SK-MEL-5 (cell line): ENCODE data around the gene SND1. TPM values are rescaled to one million over a fixed set of nuclear protein-coding genes. Genes with fewer than 3 reads are reported as not detected.

Experiments used
- DNase-seq: peaks from one replicate; pipeline ENCODE4 v3.0.0-alpha.2; 2016; ENCODE audit warnings: low read depth, low spot score
- in situ Hi-C: cut with HindIII; loops from 2 replicates; pipeline ENCODE4 v1.10.0; 2016; ENCODE audit warnings: low sequenced_read_pairs, high pct_unique_total_duplicates, low pct_unique_long_range_greater_than_20kb
- total RNA-seq: library from RNA; depleted of rRNA; stranded (reverse); fragments of >200 nt; shearing (Covaris generic); gene quantifications from 2 replicates; pipeline ENCODE4 v1.2.3, GENCODE V29; 2014

SND1 gene
- total RNA-seq, 1 experiment from 2014 or later = 263 TPM

- DNase-seq = peak; percentile 96
- in situ Hi-C loops = no loop called here
Observed at GRCh38 chr7:127751062-127751461, 99.1 kb downstream of the SND1 start.

GRCh38 chr7:127751490-127752448, 99.8 kb downstream of the SND1 start:
- in situ Hi-C loops = no loop called here
- DNase-seq = no peak

- in situ Hi-C loops = no loop called here
Observed at GRCh38 chr7:127752829-127753228, 100.8 kb downstream of the SND1 start.

DNA sequence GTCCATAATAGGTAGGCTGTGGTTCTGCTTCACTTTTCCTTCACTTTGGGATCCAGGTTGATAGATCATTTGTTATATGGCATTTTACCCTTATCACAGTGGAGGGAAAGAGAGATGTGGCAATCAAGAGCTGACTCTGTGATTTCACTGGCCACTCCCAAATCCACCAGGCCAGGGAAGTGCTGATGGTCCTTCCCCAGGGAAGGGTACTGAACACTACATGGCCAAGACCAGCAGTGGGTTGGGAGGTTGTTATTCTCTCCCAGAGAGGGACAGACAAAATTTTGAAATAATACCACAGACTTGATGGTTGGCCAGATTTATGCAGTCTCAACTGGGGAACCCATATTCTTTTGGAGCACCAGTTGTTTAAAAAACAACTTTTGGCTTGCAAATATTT, 102.5 kb downstream of the SND1 start:
- in situ Hi-C loops = no loop called here
- DNase-seq = no peak

More at GRCh38 chr7:127752829-127753228, 100.8 kb downstream of the SND1 start:
- no peak for DNase-seq

- DNase-seq = no peak
- in situ Hi-C loops = no loop called here
Observed at GRCh38 chr7:127755521-127755920, 103.5 kb downstream of the SND1 start.

- no peak for DNase-seq
- in situ Hi-C loops = no loop called here
Observed at GRCh38 chr7:127755965-127756364, 104.0 kb downstream of the SND1 start.

GRCh38 chr7:127758105-127758504, 106.1 kb downstream of the SND1 start:
- no peak for DNase-seq
- in situ Hi-C loops = no loop called here

DNA sequence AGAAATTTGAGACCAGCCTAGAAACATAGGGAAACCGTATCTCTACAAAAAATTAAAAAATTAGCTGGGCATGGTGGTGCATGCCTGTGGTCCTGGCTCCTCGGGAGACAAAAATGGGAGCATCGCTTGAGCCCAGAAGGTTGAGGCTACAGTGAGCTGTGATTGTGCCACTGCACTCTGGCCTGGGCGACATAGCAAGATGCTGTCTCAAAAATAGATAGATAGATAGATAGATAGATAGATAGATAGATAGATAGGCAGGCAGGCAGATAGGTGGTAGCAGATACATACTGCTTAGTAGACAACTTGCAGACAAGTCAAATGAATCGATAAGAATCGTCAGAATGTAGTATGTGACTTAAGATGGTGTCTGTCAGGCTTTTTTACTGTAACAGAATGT, 106.9 kb downstream of the SND1 start:
- in situ Hi-C loops = no loop called here
- DNase-seq = no peak

GRCh38 chr7:127759945-127760421, 108.0 kb downstream of the SND1 start:
- in situ Hi-C loops = no loop called here
- no peak for DNase-seq

DNA sequence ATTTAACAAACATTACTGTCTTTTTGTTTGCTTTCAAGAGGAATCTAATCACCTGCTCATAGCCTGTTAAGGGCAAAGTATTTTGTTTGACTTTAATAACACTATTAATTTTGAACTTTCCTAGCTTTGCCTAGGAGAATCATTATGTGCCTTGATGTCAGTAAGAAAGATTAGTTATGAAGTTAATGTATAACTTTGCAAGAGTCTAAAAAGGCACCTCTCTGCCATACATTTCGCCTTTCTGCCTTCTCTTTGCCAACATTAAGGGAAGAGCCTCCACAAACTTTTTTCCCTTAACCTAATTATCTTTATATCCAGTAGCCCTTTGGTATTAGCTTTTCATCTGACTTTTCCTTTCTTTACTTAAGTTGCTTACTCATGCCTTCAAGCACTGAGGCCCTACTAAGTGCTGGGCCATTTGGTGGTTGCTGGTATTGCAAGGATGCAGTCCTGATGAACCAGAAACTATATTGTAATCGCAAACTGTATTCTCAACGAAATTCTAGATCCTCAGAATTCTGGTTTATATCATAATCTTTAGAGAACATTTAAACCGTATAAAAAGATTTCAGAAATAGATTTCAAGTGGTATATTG, 108.5 kb downstream of the SND1 start:
- in situ Hi-C loops = no loop called here
- no peak for DNase-seq

GRCh38 chr7:127761196-127761595, 109.2 kb downstream of the SND1 start:
- DNase-seq = no peak
- in situ Hi-C loops = no loop called here

GRCh38 chr7:127764681-127765080, 112.7 kb downstream of the SND1 start:
- DNase-seq = no peak
- in situ Hi-C loops = no loop called here

DNA sequence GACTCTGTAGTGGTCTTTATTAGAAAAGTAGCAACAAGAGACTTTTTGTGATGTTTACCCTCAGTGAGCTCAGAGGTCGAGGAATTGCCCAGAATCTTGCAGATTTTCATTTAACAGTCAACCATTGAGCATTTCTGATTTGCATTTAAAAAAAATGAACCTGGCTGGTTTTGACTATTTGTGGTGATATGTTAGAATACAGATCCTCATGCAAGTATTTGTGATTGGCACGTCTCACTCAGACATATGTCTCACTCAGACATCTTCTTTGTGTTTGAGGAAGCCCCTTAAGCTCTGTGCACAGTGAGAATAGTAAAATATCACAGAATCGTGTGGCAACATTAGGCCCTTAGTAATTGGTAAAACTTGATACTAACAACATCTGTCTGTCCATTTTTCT, 113.2 kb downstream of the SND1 start:
- in situ Hi-C loops = no loop called here
- no peak for DNase-seq

- DNase-seq = no peak
Observed at GRCh38 chr7:127766831-127767459, 115.0 kb downstream of the SND1 start.

DNA sequence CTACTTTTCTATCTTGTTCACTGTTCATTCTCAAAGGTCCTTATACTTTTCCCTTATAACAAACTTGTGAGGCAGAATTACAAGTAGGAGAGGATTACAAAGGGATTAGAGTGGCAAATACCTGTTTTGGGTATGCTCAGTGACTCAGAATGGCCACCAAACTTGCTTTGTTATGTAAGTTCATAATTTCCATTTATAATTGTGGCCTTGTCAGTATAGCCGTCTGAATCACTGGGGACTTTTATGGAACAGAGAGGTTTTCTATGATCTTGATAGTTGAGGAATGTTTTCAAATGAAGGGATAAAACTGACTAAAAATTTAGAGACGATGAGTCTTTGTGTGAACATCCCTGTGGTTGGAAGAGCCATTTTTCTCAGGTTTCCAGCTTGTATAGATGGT, 116.2 kb downstream of the SND1 start:
- in situ Hi-C loops = no loop called here
- no peak for DNase-seq

More at GRCh38 chr7:127766831-127767459, 115.0 kb downstream of the SND1 start:
- in situ Hi-C loops = no loop called here

DNA sequence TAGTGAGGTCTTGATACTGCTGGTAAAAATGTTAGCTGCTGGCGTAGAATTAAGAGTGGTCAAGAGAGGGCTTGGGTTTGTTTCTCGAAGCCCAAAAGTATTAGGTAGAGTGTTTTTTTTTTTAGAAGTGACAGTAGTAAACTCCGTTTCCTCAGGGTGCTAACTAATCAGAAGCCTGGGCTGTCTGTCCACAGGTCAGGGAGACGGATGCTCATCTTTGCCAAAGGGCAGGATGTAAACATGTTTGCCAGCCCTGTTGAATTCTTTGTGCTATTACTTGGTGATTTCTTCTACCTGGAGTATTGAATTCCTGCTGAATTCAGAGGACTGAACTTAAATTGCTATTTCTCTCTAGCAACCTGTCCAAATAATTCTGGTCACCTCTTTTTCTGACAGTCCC, 117.1 kb downstream of the SND1 start:
- no peak for DNase-seq
- in situ Hi-C loops = no loop called here

GRCh38 chr7:127769696-127770400, 117.9 kb downstream of the SND1 start:
- DNase-seq = peak; percentile 69
- in situ Hi-C loops = no loop called here

GRCh38 chr7:127770885-127771284, 118.9 kb downstream of the SND1 start:
- in situ Hi-C loops = no loop called here
- peak; percentile 22 for DNase-seq
